ENCODE data around the gene AMDHD1.

DNA sequence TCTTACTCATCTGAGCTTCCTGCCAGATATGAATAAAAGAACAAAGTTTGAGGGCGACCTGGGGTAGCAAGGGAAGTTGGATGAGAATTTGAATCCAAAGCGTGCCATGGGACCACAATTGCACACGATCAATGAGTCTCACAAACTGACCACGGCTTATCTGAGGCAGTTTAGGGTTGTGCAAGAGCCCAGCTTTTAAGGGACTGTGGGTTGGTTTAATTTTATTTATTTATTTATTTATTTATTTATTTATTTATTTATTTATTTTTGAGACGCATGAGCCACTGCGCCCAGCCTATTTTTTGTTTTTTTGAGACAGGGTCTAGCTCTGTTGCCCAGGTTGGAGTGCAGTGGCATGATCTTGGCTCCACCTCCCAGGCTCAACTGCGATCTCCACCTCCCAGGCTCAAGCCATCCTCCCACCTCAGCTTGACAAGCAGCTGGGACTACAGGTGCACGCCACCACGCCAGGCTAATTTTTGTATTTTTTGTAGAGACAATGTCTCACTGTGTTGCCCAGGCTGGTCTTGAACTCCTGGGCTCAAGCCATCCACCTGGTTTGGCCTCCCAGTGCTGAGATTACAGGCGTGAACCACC is 1.1 kb downstream of the AMDHD1 start:
- TF ChIP-seq CHD1 (IDR thresholded peaks at IDR 0.05; ENCODE audit: low read depth, low read length): no peak
- TF ChIP-seq, protein P1, sequence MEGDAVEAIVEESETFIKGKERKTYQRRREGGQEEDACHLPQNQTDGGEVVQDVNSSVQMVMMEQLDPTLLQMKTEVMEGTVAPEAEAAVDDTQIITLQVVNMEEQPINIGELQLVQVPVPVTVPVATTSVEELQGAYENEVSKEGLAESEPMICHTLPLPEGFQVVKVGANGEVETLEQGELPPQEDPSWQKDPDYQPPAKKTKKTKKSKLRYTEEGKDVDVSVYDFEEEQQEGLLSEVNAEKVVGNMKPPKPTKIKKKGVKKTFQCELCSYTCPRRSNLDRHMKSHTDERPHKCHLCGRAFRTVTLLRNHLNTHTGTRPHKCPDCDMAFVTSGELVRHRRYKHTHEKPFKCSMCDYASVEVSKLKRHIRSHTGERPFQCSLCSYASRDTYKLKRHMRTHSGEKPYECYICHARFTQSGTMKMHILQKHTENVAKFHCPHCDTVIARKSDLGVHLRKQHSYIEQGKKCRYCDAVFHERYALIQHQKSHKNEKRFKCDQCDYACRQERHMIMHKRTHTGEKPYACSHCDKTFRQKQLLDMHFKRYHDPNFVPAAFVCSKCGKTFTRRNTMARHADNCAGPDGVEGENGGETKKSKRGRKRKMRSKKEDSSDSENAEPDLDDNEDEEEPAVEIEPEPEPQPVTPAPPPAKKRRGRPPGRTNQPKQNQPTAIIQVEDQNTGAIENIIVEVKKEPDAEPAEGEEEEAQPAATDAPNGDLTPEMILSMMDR (conservative IDR thresholded peaks at IDR 0.05; ENCODE audit: low read depth, low read length): no peak
- TF ChIP-seq POLR2A (IDR thresholded peaks at IDR 0.05; ENCODE audit: low read depth, low read length): no peak
- TF ChIP-seq MAZ (IDR thresholded peaks at IDR 0.05; ENCODE audit: borderline replicate concordance, low read depth, low read length): no peak
- TF ChIP-seq SMC3 (IDR thresholded peaks at IDR 0.05; ENCODE audit: low read depth, low read length): no peak
- no peak for TF ChIP-seq BHLHE40 (IDR thresholded peaks at IDR 0.05; ENCODE audit: low read depth, low read length)
- no peak for TF ChIP-seq FOS (IDR thresholded peaks at IDR 0.05; ENCODE audit: low read depth, low read length)
- TF ChIP-seq CEBPB (IDR thresholded peaks at IDR 0.05; ENCODE audit: low read depth, low read length): no peak
- TF ChIP-seq RFX5 (IDR thresholded peaks at IDR 0.05; ENCODE audit: low read depth, low read length): no peak
- TF ChIP-seq, protein P2, sequence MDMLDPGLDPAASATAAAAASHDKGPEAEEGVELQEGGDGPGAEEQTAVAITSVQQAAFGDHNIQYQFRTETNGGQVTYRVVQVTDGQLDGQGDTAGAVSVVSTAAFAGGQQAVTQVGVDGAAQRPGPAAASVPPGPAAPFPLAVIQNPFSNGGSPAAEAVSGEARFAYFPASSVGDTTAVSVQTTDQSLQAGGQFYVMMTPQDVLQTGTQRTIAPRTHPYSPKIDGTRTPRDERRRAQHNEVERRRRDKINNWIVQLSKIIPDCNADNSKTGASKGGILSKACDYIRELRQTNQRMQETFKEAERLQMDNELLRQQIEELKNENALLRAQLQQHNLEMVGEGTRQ (IDR thresholded peaks at IDR 0.05; ENCODE audit: low read depth, low read length): no peak
